ACC112 (cell line): ENCODE data around the gene NUDT14.

Experiments used
- H2AFZ ChIP-seq: fragments of 200-600 bp; sonication (generic); one replicate; pipeline ENCODE4 v1.6.0; 2017; ENCODE audit warnings: antibody characterized with exemption, low read length; ENCODE audit not compliant: unreplicated experiment
- H3K27ac ChIP-seq: fragments of 200-600 bp; sonication (generic); 2 replicates; pipeline ENCODE4 v1.5.1; 2014; ENCODE audit warnings: low read depth, mild to moderate bottlenecking, antibody characterized with exemption, low read length, moderate library complexity
- H3K27me3 ChIP-seq: fragments of 200-600 bp; sonication (generic); 2 replicates; pipeline ENCODE4 v1.6.1; 2014; ENCODE audit warnings: mild to moderate bottlenecking, antibody characterized with exemption, low read length, moderate library complexity, mixed read lengths; ENCODE audit not compliant: insufficient read depth
- H3K36me3 ChIP-seq: fragments of 200-600 bp; sonication (generic); 2 replicates; pipeline ENCODE4 v1.6.1; 2016; ENCODE audit warnings: mild to moderate bottlenecking, antibody characterized with exemption, low read length, moderate library complexity, mixed read lengths; ENCODE audit not compliant: insufficient read depth
- H3K4me1 ChIP-seq: fragments of 200-600 bp; sonication (generic); one replicate; pipeline ENCODE4 v1.6.1; 2016; ENCODE audit warnings: low read length, mixed read lengths; ENCODE audit not compliant: insufficient read depth, unreplicated experiment, control insufficient read depth
- H3K4me3 ChIP-seq: fragments of 200-600 bp; sonication (generic); 2 replicates; pipeline ENCODE4 v1.5.1; 2014; ENCODE audit warnings: mild to moderate bottlenecking, low read depth, low read length
- H3K79me2 ChIP-seq: fragments of 200-600 bp; sonication (generic); one replicate; pipeline ENCODE4 v1.6.0; 2016; ENCODE audit warnings: low read length; ENCODE audit not compliant: control insufficient read depth, unreplicated experiment, insufficient read depth

Gene NUDT14

DNA sequence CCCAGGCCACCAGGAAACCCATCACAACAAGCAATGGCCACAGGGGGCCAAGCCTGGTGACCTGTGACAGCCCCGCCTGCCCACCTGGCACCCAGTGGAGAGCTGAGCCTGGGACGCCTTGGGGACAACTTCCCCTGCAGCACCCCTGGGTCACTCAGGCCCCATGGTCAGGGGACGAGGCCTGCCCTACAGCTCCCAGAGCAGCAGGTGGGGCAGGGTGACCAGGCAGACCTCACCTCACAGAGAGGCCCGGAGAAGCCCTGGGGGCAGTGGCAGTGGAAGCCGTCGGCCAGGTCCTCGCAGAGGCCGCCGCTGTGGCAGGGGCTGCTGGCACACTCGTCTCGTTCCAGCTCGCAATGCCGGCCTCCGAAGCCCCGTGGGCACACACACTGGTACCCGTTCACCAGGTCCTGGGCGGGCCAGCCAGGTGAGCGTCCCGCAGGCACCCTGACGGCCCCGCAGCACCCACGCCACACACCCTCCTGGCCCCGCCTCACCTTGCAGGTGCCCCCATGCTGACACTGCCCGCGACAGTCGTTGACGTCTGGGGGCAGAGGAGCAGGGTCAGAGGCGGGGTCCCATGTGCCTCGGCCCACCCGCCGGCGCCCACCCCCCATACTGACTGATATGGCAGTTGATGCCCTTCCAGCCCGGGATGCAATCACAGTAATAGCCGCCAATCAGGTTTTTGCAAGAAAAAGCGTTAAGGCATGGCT is 30.6 kb downstream of the NUDT14 start:
- Histone ChIP-seq H3K79me2 (no peaks in the 10 kb centered on the region), H3K27me3 (no peaks in the 10 kb centered on the region), H2AFZ (no peak overlapping the region), H3K4me3 (no peak overlapping the region), H3K27ac (no peak overlapping the region), H3K4me1 (no peaks in the 10 kb centered on the region), H3K36me3 (no peaks in the 10 kb centered on the region)

DNA sequence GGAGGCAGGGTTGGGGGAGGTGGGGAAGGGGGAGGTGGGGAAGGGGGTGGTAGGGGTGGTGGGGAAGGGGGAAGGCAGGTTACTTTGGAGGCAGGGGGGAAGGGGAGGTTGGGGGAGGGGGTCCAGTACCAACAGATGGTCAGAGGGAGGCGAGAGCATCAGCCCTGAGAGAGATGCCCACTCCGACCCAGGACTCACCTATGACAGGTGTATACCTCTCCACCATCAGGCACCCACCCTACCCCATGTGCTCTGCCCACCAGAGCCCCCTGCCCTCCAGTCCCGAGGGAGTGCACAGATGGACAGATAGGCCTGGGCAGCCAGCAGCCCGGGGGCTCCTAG is 31.1 kb downstream of the NUDT14 start:
- Histone ChIP-seq H3K4me1 (no peaks in the 10 kb centered on the region), H3K27me3 (no peaks in the 10 kb centered on the region), H3K4me3 (no peak overlapping the region), H2AFZ (no peak overlapping the region), H3K27ac (no peak overlapping the region), H3K36me3 (no peaks in the 10 kb centered on the region), H3K79me2 (no peaks in the 10 kb centered on the region)

DNA sequence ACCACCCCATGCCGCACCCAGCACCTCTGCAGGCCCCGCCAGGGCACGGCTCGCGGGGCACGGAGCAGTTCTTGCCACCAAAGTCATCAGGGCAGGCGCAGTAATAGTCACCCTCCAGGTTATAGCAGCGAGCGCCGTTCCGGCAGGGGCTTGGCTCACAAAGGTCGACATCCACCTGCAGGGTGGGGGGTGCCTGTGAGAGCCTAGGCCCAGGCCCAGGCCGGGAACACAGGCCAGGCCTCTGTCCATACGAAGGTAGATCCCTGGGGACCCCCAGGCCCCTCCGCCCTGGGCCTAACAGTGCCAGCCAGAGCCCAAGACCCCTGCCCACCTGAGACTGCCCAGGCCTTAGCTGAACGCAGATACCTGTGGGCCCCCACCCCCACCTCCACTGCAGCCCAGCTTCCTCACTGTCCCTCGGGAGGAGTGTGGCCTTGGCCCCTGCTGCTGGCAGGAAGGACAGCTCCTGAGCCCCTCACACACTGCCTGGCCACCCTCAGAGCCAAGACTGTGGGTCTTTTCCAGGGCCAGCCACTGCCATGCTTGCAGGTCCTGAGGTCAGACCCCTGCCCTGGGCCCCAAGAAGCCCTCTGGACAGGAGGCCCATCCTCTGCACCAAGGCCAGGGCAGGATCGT is 31.8 kb downstream of the NUDT14 start:
- Histone ChIP-seq H3K79me2 (no peaks in the 10 kb centered on the region), H3K4me3 (no peak overlapping the region), H3K27ac (no peak overlapping the region), H3K36me3 (no peaks in the 10 kb centered on the region), H2AFZ (no peak overlapping the region), H3K27me3 (no peaks in the 10 kb centered on the region), H3K4me1 (no peaks in the 10 kb centered on the region)

DNA sequence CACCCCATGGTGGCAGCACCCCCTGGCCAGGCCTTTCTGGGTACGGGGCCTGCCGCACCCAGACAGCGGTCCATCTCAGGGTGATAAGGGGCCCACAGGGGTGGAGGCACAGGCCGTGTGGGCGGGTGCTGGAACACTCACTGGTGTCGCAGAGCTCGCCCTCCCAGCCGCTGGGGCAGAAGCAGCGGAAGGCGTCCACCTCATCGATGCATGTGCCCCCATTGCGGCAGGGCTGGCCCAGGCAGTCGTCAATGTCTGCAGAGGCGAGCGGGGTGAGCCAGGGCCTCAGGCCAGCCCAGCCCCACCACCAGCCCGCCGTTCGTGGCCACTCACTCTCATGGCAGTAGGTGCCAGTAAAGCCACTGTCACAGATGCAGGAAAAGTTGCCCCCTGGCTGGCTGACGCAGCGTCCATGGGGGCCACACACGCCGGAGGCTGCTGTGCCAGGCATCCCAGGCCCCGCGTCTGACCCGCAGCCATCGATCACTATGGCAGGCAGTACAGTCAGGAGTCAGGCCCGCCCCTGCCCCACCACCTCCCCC is 32.4 kb downstream of the NUDT14 start:
- Histone ChIP-seq H2AFZ (no peak overlapping the region), H3K4me1 (no peaks in the 10 kb centered on the region), H3K79me2 (no peaks in the 10 kb centered on the region), H3K27ac (no peak overlapping the region), H3K36me3 (no peaks in the 10 kb centered on the region), H3K27me3 (no peaks in the 10 kb centered on the region), H3K4me3 (no peak overlapping the region)

DNA sequence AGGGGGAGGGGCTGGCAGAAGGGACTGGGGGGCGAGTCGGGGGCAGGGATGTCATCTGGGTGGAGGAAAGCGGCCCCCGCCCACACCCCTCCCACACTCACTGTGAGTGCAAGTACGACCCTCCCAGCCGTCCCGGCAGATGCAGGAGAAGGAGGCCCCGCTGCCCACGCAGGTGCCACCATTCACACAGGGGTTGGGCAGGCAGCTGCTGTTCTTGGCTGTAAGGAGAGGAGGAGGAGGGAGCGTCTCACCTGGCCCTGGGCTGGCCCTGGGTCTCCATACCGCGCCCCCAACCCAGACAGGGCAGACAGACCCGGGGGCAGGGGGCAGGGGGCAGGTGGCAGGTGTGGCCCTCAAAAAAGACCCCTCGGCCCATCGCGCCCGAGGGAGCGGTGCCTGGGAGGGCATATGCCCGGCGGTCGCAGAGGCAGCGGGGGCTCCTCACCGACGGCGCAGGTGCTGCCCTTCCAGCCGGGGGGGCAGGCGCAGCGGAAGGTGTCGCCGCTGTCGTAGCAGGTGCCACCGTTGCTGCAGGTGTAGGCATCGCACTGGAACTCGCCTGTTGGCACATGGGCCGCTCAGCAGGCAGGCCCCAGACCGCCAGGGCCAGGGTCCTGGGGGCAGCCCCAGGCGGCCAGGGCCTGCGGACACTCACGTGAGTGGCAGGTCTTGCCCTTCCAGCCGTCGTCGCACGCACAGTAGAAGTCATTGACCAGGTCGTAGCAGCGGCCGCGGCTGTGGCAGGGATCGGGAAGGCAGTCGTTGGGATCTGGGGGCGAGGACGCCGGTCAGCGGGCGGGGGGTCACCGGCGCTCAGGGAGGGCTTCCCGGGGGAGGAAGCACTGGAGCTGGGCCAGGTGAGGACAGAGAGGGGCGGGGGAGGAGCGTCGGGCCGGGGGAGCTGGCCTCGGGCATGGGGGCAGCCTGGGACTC is 33.2 kb downstream of the NUDT14 start:
- Histone ChIP-seq H3K79me2 (no peaks in the 10 kb centered on the region), H2AFZ (no peak overlapping the region), H3K4me3 (no peak overlapping the region), H3K27ac (no peak overlapping the region), H3K27me3 (no peaks in the 10 kb centered on the region), H3K36me3 (no peaks in the 10 kb centered on the region), H3K4me1 (no peaks in the 10 kb centered on the region)

DNA sequence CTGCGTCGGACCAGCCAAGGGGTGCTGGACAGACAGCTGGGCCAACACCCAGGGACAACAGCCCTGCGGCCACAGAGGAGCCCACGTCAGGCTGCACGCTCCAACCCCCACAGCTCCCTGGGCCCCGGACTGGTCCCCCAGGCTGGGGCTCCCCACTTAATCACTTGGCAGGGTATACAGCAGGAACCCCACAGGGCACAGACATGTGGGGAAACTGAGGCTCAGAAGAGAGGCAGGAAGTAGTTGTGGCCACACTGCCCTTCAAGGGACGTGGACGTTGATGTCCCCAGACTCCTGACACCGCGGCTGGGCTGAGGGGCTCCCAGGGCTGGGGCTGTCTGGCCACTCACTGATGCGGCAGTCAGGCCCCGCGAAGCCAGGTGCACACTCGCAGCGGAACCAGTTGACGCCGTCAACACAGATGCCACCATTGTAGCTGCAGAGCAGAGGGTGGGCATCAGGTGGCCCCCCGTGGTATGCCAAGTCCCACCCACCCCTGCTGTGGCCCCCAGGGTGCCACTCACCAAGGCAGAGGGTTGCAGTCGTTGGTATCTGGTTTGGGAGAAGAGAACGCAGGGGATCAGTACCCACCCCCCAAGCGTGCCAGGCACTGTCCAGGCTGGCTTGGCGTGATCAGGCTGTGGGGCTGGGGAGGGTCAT is 34.0 kb downstream of the NUDT14 start:
- Histone ChIP-seq H3K4me1 (no peaks in the 10 kb centered on the region), H3K27me3 (no peaks in the 10 kb centered on the region), H2AFZ (no peak overlapping the region), H3K4me3 (no peak overlapping the region), H3K27ac (no peak overlapping the region), H3K36me3 (no peaks in the 10 kb centered on the region), H3K79me2 (no peaks in the 10 kb centered on the region)

DNA sequence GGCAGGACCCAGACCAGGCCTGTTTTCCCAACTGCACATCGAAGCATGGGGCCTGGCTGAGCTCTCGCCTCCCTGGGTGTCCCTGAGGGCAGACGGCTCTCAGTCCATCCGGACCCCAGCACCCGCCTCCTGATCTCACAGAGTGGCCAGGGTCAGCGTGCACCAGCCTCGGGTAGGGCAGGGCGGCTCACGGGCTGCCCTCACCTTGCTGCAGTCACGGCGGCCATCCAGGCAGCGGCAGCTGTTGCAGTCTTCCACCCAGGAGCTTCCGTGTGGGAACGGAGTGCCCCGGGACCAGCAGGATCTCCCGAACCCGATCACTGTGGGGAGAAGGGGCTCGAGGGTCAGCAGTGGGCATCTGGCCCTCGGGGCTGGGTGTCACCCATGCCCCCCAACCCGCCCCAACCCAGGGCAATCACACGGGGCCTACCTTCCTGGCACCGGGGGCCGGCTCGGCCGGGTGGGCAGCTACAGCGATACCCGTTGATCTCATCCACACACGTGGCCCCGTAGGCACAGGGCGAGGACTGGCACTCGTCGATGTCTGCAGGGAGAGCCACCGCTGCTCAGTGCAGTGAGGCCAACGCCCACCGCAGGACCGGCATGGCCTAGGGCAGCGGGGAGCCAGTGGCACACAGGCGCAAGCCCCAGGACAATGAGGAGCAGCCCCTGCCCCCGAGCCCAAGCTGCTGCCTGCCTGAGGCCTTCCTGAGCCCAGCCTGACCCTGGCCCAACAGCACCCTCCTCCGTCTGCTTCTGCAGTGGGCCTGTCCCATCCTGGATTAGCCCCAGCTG is 34.7 kb downstream of the NUDT14 start:
- H3K79me2 ChIP-seq = no peaks in the 10 kb centered on the region
- no peaks in the 10 kb centered on the region for H3K27me3 ChIP-seq
- no peaks in the 10 kb centered on the region for H3K36me3 ChIP-seq
- H2AFZ ChIP-seq = no peak overlapping the region
- H3K4me1 ChIP-seq = no peaks in the 10 kb centered on the region
- no peak overlapping the region for H3K4me3 ChIP-seq
- H3K27ac ChIP-seq = no peak overlapping the region

DNA sequence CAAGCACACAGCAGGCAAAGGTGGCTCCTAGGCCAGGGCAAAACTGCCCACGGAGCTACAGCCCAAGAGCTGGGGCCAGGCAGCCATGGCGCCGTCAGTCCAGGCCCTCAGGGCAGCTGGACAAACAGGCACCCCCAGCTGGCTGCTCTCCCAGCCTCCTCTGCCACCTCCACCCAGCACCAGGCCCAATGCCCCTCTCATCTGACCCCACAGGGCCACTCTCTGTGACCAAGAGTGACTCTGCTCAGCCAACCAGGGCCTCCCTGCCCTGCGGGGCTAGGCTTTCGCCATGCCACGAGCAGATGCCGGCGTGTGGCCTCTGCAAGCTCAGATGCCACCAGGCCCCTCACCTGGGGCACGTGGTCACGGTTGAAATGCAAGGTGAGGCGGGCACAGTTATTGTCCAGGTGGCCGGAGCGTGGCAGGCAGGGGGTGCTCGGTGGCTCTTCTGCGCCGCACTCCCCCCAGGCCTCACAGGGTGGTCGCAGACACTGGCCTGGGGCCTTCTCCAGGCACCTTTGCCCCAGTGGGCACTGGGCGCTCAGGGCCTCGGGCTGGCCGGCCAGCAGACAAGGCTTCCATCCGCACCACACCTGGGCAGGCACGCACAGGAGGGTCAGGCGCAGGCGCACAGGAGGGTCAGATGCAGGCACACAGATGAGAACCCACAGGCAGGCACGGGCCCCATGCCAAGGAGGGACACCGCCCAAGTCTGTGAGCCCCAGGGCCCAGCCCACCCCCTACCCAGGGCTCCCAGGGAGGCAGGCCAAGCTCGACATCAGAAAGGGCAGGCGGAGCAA is 35.5 kb downstream of the NUDT14 start:
- no peaks in the 10 kb centered on the region for H3K27me3 ChIP-seq
- no peak overlapping the region for H3K4me3 ChIP-seq
- no peaks in the 10 kb centered on the region for H3K79me2 ChIP-seq
- H2AFZ ChIP-seq = no peak overlapping the region
- no peaks in the 10 kb centered on the region for H3K4me1 ChIP-seq
- no peak overlapping the region for H3K27ac ChIP-seq
- H3K36me3 ChIP-seq = no peaks in the 10 kb centered on the region

DNA sequence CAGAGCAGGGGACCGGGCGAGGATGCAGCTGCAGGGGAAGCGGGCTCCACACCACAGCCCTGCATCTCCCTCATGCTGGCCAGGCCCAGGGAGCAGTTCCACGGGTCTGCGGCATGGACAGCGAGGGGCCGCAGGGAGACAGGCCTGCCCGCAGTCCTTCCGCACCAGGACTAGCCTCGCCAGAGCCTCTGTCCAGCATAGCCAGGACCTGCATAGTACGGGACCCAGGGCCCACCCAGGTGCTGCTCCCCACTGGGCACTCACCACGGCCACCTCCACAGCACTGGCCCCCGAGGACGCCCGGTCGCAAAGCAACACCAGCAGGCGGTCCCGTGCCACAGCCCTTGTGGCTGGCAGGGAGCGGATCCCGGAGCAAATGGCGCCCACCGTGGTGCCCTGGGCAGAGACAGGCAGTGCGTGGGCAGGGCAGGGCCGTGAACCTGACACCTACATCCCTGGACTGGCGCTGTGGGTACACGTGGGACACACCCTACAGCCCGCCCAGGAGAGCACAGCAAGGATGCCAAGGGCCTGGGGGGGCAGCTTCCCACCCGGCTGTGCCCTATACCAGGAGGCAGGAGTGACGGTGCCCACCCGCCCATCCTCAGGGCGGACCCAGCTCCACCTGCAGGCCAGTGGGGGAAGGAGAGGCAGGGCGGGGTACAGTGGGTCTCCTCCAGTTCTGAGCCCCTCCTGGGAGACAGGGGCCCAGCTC is 36.3 kb downstream of the NUDT14 start:
- Histone ChIP-seq H3K27ac (no peak overlapping the region), H3K36me3 (no peaks in the 10 kb centered on the region)

More for the DNA sequence above, 36.3 kb downstream of the NUDT14 start:
- Histone ChIP-seq H3K27me3 (no peaks in the 10 kb centered on the region), H3K4me1 (no peaks in the 10 kb centered on the region), H2AFZ (no peak overlapping the region), H3K79me2 (no peaks in the 10 kb centered on the region), H3K4me3 (no peak overlapping the region)
